ENCODE measurements around the gene MAP2K7.

DNA sequence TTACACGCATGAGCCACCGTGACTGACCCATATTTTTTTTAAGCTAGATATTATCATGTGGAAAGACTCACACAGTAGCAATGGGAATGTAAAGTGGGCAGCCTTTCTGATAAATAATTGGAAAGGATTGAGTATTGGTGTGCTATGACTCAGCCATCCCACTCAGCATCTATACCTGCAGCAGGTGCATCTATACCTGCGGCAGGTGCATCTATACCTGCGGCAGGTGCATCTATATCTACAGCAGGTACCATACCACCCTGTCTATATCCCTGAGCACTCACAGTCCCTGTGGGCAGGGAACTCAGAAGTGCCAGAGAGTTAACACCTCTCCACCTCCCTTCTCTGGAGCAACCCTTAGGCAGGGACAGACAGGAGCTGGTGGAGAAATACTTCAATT, 20.6 kb upstream of the MAP2K7 start:
- TF ChIP-seq, protein P1, sequence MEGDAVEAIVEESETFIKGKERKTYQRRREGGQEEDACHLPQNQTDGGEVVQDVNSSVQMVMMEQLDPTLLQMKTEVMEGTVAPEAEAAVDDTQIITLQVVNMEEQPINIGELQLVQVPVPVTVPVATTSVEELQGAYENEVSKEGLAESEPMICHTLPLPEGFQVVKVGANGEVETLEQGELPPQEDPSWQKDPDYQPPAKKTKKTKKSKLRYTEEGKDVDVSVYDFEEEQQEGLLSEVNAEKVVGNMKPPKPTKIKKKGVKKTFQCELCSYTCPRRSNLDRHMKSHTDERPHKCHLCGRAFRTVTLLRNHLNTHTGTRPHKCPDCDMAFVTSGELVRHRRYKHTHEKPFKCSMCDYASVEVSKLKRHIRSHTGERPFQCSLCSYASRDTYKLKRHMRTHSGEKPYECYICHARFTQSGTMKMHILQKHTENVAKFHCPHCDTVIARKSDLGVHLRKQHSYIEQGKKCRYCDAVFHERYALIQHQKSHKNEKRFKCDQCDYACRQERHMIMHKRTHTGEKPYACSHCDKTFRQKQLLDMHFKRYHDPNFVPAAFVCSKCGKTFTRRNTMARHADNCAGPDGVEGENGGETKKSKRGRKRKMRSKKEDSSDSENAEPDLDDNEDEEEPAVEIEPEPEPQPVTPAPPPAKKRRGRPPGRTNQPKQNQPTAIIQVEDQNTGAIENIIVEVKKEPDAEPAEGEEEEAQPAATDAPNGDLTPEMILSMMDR (conservative IDR thresholded peaks at IDR 0.05; ENCODE audit: low read depth, low read length), result no peak
- no peak for TF ChIP-seq EZH2 (IDR thresholded peaks at IDR 0.05; ENCODE audit: borderline replicate concordance, low read depth, low read length, poor library complexity, severe bottlenecking)
